T1000 (cell line): ENCODE measurements around the gene SAYSD1.

Experiments used
- DNase-seq: peaks from one replicate; lab custom pipeline; 2025; ENCODE audit warnings: mixed read lengths; lab: John Stamatoyannopoulos, UW

The SAYSD1 gene

GRCh38 chr6:39108041-39108839 is 6.7 kb downstream of the SAYSD1 start:
- DNase-seq: no peak

GRCh38 chr6:39107641-39108040 is 7.3 kb downstream of the SAYSD1 start:
- DNase-seq: no peak

- DNase-seq: no peak
Observed at GRCh38 chr6:39107034-39107433, 8.0 kb downstream of the SAYSD1 start.

- no peak for DNase-seq
Observed at GRCh38 chr6:39104528-39104927, 10.5 kb downstream of the SAYSD1 start.

GRCh38 chr6:39102821-39103136 is 12.2 kb downstream of the SAYSD1 start:
- no peak for DNase-seq

GRCh38 chr6:39102071-39102820 is 12.7 kb downstream of the SAYSD1 start:
- DNase-seq: no peak

GRCh38 chr6:39100358-39100757 is 14.6 kb downstream of the SAYSD1 start:
- no peak for DNase-seq

GRCh38 chr6:39095578-39095977 is 19.4 kb downstream of the SAYSD1 start:
- DNase-seq: no peak

- DNase-seq: no peak
Observed at GRCh38 chr6:39093149-39093708, 21.8 kb downstream of the SAYSD1 start.

- no peak for DNase-seq
Observed at GRCh38 chr6:39092124-39092523, 22.9 kb downstream of the SAYSD1 start.

- DNase-seq: no peak
Observed at GRCh38 chr6:39091220-39091619, 23.8 kb downstream of the SAYSD1 start.

- no peak for DNase-seq
Observed at GRCh38 chr6:39090036-39090435, 24.9 kb downstream of the SAYSD1 start.

GRCh38 chr6:39088331-39088730 is 26.7 kb downstream of the SAYSD1 start:
- no peak for DNase-seq

- DNase-seq: no peak
Observed at GRCh38 chr6:39087197-39087596, 27.8 kb downstream of the SAYSD1 start.

- DNase-seq: no peak
Observed at GRCh38 chr6:39086711-39087110, 28.3 kb downstream of the SAYSD1 start.

- DNase-seq: no peak
Observed at GRCh38 chr6:39086294-39086693, 28.7 kb downstream of the SAYSD1 start.

GRCh38 chr6:39085129-39085797 is 29.7 kb downstream of the SAYSD1 start:
- DNase-seq: no peak

- DNase-seq: no peak
Observed at GRCh38 chr6:39084506-39084905, 30.5 kb downstream of the SAYSD1 start.

GRCh38 chr6:39083231-39083634 is 31.8 kb downstream of the SAYSD1 start:
- DNase-seq: no peak

- DNase-seq: no peak
Observed at GRCh38 chr6:39082310-39082709, 32.7 kb downstream of the SAYSD1 start.

GRCh38 chr6:39080246-39080875 is 34.6 kb downstream of the SAYSD1 start:
- DNase-seq: no peak
